GM12891 (cell line): ENCODE data around the gene REC8.

Experiments used
- DNase-seq: peaks from one replicate; pipeline ENCODE4 v3.0.0; 2011; ENCODE audit warnings: low spot score; ENCODE audit not compliant: insufficient read length
- FAIRE-seq: peaks from 2 replicates; lab custom pipeline; 2011; peaks lifted over from hg19 to GRCh38; lab: Jason Lieb, UNC
- PAX5 ChIP-seq: IDR thresholded peaks from 2 replicates; pipeline ENCODE4 v1.6.1; 2011; ENCODE audit warnings: low read length, moderate library complexity, mild to moderate bottlenecking; ENCODE audit not compliant: insufficient read depth, severe bottlenecking
- POLR2A ChIP-seq: IDR thresholded peaks from 2 replicates; pipeline ENCODE4 v1.6.1; 2011; ENCODE audit warnings: low read depth, low read length, control low read depth
- POLR2AphosphoS5 ChIP-seq: IDR thresholded peaks from 2 replicates; pipeline ENCODE4 v1.6.1; 2011; ENCODE audit warnings: low read depth, low read length, control low read depth
- POU2F2 ChIP-seq: IDR thresholded peaks from 2 replicates; pipeline ENCODE4 v1.6.1; 2011; ENCODE audit warnings: low read depth, mild to moderate bottlenecking, control low read depth, low read length, moderate library complexity
- SPI1 ChIP-seq: IDR thresholded peaks from 2 replicates; pipeline ENCODE4 v1.6.1; 2011; ENCODE audit warnings: low read depth, low read length, control low read depth
- TAF1 ChIP-seq: IDR thresholded peaks from 2 replicates; pipeline ENCODE4 v1.6.1; 2011; ENCODE audit warnings: low read depth, low read length, control low read depth

Gene REC8

DNA sequence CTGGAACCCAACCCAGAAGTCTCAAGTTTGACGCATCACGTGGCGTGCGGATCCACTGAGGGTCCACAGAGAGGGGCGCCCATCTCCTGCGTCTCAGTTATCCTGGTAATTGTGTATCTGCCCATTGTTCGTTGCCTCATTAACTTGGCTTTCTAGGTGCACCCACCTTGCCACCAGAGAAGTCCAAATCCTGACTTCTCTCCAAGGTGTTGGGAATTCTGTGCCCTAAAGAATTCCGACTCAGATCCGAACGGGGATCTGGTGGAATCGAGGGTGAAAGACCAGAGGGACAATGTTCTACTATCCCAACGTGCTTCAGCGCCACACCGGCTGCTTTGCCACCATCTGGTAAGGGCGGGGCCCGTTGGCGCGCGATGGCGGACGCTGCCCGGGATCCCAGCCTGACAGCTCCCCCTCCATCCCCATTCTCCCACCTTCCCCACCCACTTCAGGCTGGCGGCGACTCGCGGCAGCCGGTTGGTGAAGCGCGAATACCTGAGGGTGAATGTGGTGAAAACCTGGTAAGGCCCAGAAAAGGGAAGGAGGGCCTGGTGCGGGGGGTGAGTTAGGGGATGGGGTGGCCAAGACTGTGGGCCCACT, 481 bp downstream of the REC8 start:
- TF ChIP-seq SPI1, result no peak
- TF ChIP-seq POLR2A, result no peak
- no peak; the same call in 1 of the 2 replicates for TF ChIP-seq POLR2AphosphoS5
- no peak for TF ChIP-seq POU2F2
- TF ChIP-seq TAF1, result no peak
- no peak for TF ChIP-seq PAX5
- DNase-seq (no peak), FAIRE-seq (peak; percentile 57)

DNA sequence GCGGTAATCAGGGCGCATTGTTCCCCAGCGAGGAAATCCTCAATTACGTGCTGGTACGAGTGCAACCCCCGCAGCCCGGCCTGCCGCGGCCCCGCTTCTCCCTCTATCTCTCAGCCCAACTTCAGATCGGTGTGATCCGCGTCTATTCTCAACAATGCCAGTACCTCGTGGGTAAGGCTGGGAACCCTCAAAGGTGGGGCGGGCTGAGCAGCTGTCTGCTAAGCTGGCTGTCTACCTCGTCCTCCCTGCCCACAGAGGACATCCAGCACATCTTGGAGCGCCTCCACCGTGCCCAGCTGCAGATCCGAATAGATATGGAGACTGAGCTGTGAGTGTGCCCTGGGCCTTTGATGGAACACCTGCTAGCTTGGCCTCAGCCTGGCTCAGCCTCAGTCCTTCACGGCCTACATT, 996 bp downstream of the REC8 start:
- peak; percentile 20 for FAIRE-seq

DNA sequence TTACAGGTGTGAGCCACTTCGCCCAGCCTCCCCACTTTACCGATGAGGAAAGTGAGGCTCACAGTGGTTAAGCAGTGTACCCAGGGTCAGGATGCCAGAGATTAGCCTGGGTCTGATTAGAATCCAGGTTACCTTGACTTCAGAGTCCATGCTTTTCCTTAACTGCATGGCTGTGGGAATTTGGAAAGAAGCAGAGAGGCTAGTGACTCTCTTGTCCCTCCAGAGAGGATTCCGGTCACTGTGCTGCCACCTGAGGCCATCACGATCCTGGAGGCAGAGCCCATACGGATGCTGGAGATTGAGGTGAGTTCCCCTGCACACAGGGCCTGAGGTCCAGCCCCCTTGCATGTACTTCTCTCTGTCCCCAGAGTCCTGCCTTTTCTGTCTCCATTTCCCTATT, 4.7 kb downstream of the REC8 start:
- TF ChIP-seq POLR2AphosphoS5, result peak; percentile 44; the same call in 1 of the 2 replicates
- no peak for TF ChIP-seq POU2F2
- no peak for FAIRE-seq
- no peak for DNase-seq

More for the DNA sequence above, 996 bp downstream of the REC8 start:
- DNase-seq, result no peak
- TF ChIP-seq POLR2A, result 0 out of 2 replicates have a peak, but pooled peaks have one; percentile 28
- TF ChIP-seq PAX5, result no peak

- no peak for FAIRE-seq
- DNase-seq, result no peak
Measured at GRCh38 chr14:24177041-24177825, 5.4 kb downstream of the REC8 start.

GRCh38 chr14:24177891-24178290, 6.0 kb downstream of the REC8 start:
- FAIRE-seq, result no peak
- TF ChIP-seq POU2F2 (peak; percentile 16; the same call in 1 of the 2 replicates), TAF1 (no peak)
- DNase-seq, result no peak

More at GRCh38 chr14:24177041-24177825, 5.4 kb downstream of the REC8 start:
- TF ChIP-seq POLR2A (peak; percentile 64; the same call in 1 of the 2 replicates), SPI1 (no peak), POLR2AphosphoS5 (peak; percentile 62)

GRCh38 chr14:24178399-24179178, 6.7 kb downstream of the REC8 start:
- DNase-seq, result no peak
- no peak for TF ChIP-seq TAF1
- no peak for TF ChIP-seq PAX5
- no peak for TF ChIP-seq POU2F2
- TF ChIP-seq POLR2A, result peak; percentile 15; the same call in 1 of the 2 replicates
- no peak for TF ChIP-seq POLR2AphosphoS5
- TF ChIP-seq SPI1, result no peak
- FAIRE-seq, result no peak

- FAIRE-seq (peak; percentile 48), DNase-seq (no peak)
- TF ChIP-seq POU2F2 (no peak), POLR2AphosphoS5 (peak; percentile 32), TAF1 (no peak), SPI1 (no peak), POLR2A (peak; percentile 55), PAX5 (no peak)
Measured at GRCh38 chr14:24179294-24179960, 7.5 kb downstream of the REC8 start.

- TF ChIP-seq TAF1, result no peak
- TF ChIP-seq POU2F2, result 0 out of 2 replicates have a peak, but pooled peaks have one; percentile 25
- DNase-seq (no peak), FAIRE-seq (no peak)
Measured at GRCh38 chr14:24179961-24180796, 8.3 kb downstream of the REC8 start.
